Measurements from ENCODE around the gene LRRC40.

The LRRC40 gene

DNA sequence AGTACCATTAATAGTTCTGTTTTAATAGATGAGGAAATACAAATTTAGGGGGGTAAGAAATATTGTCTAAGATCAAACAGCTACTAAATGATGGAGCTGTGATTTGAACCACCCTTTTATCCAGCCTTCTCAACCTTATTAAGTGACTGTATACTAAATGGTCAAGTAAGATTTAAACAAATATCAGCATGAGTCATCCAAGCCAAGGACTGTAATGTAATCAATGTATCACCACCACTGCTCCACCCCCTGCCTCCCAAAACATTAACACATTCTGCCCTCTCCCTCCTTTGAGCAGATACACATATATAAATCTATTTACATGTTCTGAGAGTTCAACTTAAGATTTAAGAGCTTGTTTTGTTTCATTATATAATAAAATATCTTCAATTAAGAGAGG lies 58.9 kb downstream of the LRRC40 start:
- intact Hi-C loops (cut with DNase I): no loop called here
- DNase-seq: no peak

DNA sequence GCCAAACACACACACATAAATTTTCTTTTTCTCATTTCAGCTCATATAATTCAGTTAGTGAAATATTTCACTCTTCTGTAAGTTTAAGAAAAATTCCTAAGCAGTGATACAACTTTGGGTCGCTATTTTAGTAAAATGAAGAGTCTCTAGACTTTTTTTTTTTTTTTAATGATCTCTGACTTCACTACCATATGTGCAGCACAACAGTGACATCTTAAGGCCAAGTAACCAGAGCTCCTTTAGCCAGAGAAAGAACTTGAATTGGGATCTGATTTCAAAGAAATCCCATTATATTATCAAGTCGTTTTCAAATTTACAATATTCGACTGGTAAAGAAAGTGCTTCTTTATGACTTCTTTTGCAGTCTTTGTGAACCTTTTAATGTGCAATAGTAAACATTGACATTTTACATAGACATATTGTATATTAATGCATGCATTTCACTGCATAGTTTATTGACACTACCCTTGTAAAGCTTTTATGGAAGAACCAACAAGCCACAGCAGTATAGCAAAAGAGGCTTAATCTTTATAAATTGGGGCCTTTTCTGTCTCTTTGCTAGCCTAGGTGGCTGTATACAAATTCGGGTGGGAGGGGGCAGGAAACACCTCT lies 62.2 kb downstream of the LRRC40 start:
- DNase-seq: no peak
- intact Hi-C loops (cut with DNase I): no loop called here

GRCh38 chr1:70142075-70142474 lies 63.3 kb downstream of the LRRC40 start:
- no peak for DNase-seq
- intact Hi-C loops (cut with DNase I): no loop called here

DNA sequence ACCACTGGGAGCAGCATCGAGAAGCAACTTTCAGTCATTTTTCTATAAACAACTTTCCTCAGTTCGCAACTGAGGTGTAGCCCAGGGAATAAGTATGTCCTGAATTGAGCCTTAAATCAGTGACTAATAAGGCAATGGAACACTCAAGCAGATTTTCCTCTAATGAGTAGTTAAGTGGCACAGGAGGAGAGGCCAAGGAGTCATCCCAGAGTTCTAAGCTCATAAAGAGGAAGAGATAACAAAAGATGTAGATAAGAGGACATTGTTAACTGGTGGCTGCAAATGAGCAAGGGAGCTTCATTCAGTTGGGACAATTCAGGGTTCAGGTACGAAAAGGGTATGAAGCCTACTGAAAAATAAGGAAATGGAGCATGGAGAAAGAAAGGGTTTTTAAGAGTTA lies 64.5 kb downstream of the LRRC40 start:
- intact Hi-C loops (cut with DNase I): no loop called here
- DNase-seq: no peak

DNA sequence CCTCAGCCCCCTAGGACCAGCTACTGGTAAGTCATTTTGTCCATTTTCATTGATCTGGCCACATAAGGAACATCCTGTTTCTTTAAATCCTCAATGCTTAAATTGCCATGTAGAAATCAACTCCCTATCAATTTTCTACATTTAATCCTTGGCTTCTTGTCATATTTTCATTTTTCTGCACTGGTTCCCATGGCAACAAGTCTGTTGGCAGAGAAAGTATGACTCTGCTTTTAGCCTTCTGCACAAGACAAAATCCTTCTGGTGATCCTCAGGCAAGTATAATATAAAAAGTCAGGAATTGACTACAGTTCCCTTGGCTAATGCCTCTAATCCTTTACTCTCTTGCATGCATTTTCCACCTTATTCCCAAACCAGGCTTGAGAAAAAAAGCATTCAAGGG lies 65.0 kb downstream of the LRRC40 start:
- peak in 9 of 42 donors; percentile 16 to 63 (median 50) for DNase-seq
- intact Hi-C loops (cut with DNase I): no loop called here

DNA sequence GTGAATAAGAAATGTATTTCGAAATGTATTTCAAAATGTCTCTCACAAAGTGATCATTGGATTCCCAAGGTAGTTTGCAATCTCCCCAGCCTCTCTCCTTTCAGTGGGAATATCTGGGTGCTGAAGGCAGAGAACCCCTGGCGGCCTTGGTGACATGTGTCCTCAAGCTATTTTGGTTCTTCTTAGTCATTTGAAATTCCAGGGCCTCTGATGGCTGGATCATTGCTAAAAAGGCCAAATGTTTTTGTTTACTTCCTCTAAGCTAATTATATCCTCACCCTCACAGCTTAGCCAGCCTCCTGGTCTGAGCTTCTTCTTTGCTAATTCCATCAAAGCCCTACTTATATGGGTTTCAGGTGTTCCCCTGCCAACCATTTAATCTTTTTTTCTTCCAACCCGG lies 71.2 kb downstream of the LRRC40 start:
- no peak for DNase-seq
- intact Hi-C loops (cut with DNase I): loop anchor here (10.0 kb wide), 1 partner anchor 351 kb away; no protein-coding TSS in a partner anchor

- intact Hi-C loops (cut with DNase I): no loop called here
- DNase-seq: no peak
Observed at GRCh38 chr1:70117046-70117445, 88.3 kb downstream of the LRRC40 start.

DNA sequence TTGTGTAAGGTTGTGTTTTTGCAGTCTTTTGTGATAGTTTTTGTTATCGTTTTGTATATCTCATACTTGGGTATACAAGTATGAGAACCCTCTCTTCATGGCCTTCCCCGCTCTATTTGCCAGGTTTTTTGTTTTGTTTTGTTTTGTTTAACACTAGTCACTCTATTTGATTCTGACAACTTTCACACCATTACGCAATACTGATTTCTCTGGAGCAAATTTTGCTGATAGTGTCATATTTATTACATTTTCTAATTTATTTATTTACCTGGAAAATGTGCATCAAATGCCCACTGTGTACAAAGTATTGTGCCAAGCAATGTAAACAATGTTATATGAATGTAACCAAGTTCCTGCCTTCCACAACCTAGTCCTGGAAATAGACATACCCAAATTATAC lies 90.1 kb downstream of the LRRC40 start:
- no peak for DNase-seq
- intact Hi-C loops (cut with DNase I): no loop called here

- intact Hi-C loops (cut with DNase I): no loop called here
Observed at GRCh38 chr1:70112838-70113237, 92.5 kb downstream of the LRRC40 start.

DNA sequence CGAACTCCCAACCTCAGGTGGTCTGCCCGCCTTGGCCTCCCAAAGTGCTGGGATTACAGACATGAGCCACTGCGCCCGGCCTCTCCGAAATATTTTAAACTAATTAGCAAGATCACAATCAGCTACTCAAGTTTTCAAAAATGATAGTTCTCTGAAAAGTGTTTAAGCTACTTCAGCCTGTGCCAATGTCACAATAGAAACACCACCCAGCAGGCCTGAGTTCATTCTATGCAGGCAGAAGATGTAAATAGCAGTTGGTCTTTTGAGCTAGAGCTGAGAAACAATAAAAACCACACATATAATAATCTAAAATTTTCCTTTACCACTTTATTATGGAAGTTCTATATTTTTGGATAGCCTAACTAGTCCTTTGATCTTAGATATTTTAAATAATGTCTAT lies 96.1 kb downstream of the LRRC40 start:
- no peak for DNase-seq
- intact Hi-C loops (cut with DNase I): no loop called here

More at GRCh38 chr1:70112838-70113237, 92.5 kb downstream of the LRRC40 start:
- DNase-seq: no peak

- intact Hi-C loops (cut with DNase I): no loop called here
- no peak for DNase-seq
Observed at GRCh38 chr1:70103770-70104169, 101.6 kb downstream of the LRRC40 start.

GRCh38 chr1:70101774-70102173 lies 103.6 kb downstream of the LRRC40 start:
- intact Hi-C loops (cut with DNase I): no loop called here
- no peak for DNase-seq

GRCh38 chr1:70101231-70101630 lies 104.1 kb downstream of the LRRC40 start:
- DNase-seq: no peak
- intact Hi-C loops (cut with DNase I): no loop called here
